HTR-8/SVneo (cell line): ENCODE measurements around the gene VAV2.
"Not testable (repeated sequence)": the region's sequence is repeated elsewhere in the genome, so short reads cannot be mapped to it uniquely, and the experiment has no call there.

ENCODE experiments used
- DNase-seq: peaks from one replicate; pipeline ENCODE4 v3.0.0; 2011; ENCODE audit warnings: low spot score, mixed read lengths; ENCODE audit not compliant: insufficient read length
- FAIRE-seq: peaks from 2 replicates; lab custom pipeline; 2011; peaks lifted over from hg19 to GRCh38; lab: Jason Lieb, UNC

VAV2 gene

GRCh38 chr9:133897675-133898074 is 94.4 kb downstream of the VAV2 start:
- FAIRE-seq (no peak), DNase-seq (no peak)

DNA sequence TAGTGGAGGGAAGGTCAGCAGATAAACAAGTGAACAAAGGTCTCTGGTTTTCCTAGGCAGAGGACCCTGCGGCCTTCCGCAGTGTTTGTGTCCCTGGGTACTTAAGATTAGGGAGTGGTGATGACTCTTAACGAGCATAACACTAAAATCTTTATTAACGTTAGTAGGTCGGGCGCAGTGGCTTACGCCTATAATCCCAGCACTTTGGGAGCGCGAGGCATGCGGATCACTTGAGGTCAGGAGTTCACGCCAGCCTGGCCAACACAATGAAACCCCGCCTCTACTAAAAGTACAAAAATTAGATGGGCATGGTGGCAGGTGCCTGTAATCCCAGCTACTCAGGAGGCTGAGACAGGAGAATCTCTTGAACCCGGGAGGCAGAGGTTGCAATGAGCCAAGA is 96.1 kb downstream of the VAV2 start:
- DNase-seq, FAIRE-seq: not testable (repeated sequence)

DNA sequence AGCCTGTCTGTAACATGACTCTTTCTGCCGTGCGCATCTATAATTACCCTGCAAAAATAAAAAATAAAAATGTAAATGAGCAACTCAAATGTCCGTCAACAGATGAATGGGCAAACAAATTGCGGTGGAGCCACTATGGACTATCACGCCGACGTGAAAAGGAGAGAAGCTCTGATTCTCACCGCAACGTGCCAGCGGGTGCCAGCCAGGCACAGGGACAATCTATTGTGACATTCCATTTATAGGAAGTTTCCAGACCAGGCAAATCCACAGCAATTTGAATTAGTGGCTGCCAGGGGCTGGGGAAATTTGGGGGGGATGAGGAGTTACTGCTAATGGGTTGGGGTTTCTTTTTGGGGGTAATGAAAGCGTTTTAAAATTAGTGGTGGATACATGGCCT is 96.8 kb downstream of the VAV2 start:
- no peak for DNase-seq
- FAIRE-seq, result no peak

DNA sequence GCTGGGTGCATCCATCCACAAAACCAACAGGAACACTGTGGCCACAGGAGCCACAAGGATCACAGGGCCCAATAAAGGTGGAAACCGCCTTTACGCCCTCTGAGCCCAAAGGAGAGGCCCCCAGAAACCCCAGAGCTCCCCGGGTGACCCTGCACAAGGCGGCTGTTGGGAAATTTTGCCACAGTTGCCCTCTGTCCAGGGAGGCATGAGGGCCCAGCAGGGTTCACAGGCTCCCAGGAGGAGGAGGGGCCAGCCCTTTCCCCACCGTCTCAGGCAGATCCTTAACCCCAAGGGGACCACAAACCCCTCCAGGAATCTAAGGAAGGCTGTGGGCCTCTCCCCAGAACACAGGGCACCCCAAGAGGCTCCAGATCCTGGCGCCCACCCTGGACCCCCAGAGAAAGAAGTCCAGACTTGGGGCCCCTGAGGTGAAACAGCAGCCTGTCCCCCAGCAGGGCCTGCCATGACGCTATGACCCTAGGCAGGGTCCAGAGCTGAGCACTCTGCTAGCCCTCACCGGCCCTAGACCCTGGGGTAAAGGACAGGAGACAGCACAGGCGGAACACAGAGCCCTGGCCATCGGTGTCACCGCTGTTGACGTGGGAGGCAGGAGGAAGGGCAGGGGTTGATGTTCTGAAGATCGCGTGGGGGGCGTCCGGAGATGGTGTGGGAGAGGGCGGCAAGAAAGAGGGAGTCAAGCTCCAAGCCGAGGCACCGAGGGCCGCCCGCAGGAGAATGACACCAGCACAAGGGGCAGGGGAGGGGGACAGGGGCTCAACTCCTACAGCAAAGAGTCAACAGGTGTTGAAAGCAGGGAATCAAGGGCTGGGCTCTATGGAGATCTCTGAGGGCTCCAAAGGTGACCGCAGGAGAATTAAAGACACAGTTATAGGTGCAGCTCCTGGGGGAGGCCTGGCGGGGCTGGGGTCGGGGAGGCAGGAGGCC is 97.5 kb downstream of the VAV2 start:
- DNase-seq (no peak), FAIRE-seq (no peak)

- DNase-seq, result no peak
- no peak for FAIRE-seq
Measured at GRCh38 chr9:133893191-133893994, 98.7 kb downstream of the VAV2 start.

DNA sequence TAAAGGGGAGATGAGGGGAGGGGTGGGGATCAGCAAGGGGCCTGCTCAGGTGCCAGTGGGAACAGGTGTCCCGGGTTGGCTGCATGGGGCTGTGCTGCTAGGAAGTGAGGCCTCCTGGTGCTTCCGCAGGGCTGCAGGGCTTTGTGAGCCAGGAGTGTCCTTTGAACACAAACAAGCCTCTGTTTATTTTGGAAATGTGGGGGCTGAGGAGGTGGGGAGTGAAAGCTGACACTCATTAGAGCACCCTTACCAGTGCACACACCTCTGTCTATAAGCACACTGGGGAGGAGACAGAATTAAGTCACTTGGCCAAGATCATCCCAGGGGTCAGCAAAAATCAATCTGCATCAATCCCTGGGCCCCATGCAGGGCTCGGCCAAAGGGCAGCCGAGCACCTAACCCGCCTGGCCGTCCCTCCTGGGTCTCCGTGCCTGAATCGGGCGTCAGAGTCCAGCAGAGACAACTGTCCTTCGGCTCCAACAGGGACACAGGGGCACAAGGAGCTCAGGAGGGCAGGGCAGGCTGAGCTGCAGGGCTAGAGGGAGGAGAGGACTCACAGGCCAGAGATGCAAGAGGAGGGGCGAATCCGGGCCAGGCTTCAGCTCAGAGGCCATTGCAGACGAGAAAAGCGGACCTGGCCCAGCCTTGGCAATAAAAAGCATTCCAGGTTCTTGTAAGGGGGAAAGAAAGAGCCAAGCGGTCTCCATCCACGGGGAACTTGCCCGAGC is 99.8 kb downstream of the VAV2 start:
- FAIRE-seq (no peak), DNase-seq (no peak)

- DNase-seq (no peak), FAIRE-seq (no peak)
Measured at GRCh38 chr9:133891741-133892140, 100.4 kb downstream of the VAV2 start.

DNA sequence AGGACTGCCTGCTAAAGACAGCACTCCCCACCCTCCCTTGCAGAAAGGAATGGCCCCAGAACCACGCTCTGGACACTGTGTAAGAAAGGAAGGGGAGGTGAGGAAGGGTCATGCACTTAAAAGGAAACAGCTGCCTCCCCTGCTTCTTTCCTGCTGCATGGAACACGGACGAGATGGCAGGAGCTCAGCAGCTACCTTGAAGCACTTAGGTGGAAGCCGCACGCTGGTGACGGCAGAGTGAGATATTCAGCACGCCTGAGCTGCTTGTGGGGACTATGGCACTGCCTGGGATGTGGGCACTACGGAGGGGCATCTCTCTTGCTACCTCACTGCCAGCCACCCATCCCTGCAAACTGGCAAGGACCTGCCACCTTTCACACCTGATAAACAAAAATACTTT is 101.5 kb downstream of the VAV2 start:
- no peak for FAIRE-seq

GRCh38 chr9:133889584-133890301 is 102.4 kb downstream of the VAV2 start:
- no peak for DNase-seq
- no peak for FAIRE-seq

More for the DNA sequence above, 101.5 kb downstream of the VAV2 start:
- DNase-seq, result no peak

- no peak for DNase-seq
- no peak for FAIRE-seq
Measured at GRCh38 chr9:133888809-133889491, 103.2 kb downstream of the VAV2 start.

DNA sequence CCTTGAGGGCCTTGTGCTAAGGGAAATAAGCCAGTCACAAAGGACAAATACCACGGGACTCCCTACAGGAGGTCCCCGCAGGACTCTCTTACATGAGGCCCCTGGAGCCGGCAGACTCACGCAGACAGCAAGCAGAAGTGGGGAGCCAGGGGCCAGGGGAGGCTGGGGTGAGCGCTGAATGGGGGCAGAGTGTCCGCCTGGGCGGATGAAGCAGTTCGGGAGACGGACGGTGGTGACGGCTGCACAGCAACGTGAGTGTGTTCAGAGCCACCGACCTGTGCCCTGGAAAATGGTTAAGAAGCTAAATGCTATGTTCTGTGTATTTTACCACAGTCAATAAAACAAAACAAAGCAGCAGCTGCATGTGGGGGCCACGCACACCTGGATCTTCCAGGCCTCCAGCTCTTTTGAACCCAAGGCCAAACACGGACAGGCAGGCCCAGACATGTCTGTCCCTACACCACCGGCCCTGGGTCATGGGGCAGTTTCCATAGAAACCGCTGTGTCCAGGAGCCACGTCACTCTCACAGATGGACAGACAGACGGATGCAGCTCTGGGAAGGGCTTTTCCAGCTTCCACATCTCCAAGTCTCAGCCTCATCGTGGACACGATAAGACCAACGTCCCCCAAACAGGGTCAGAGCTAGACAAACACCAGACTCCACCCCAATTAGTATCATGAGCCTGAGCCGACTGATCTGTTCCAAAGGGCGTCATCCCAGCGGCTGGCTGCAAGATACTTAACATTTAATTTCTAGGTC is 103.9 kb downstream of the VAV2 start:
- no peak for FAIRE-seq

GRCh38 chr9:133887540-133888047 is 104.5 kb downstream of the VAV2 start:
- FAIRE-seq, result no peak
- DNase-seq, result no peak

More for the DNA sequence above, 103.9 kb downstream of the VAV2 start:
- no peak for DNase-seq

DNA sequence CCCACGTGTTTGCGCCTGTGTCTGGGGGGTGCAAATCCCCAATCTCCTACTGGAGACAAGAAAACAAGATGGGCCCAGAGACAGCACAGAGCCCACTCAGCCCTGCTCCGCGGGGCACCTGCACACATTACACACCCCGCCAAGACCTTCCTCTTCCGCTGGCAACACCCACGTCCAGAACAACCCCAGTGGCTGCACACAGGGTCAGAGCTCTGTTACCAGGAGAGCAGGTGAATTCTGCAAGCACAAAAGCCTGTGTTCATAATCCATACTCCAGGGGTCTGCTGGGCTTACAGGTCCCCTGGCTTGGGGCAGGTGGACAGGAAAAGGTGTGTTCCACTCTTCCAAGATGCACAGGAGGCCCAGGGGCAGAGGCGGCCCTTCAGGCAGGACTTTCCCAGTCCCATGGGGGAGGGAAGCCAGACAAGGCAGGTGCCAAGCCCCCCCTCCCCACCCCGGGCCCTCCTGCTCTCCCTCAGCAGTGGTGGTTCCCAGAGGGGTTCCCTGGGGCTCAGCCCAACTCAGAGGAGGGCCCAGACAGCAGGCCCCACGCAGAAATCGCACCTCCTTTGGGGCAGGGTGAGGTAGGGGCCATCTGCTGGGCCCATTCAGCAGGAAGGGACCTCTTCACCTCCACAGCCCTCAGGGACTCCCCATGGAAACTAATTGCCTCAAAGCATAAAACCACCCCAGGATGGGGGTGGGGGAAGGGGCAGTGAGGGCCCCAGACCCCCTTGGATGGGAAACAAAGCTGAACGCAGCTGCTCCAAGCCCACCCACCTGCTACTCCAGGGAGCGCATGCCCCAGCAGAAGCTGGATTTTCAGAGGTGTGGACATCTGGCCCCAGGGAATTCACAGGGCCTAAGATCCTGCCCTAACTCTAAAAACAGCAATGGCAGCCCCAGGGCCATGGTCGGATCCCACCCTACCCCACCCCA is 105.3 kb downstream of the VAV2 start:
- FAIRE-seq (no peak), DNase-seq (no peak)

GRCh38 chr9:133884907-133885744 is 107.0 kb downstream of the VAV2 start:
- FAIRE-seq, result no peak

DNA sequence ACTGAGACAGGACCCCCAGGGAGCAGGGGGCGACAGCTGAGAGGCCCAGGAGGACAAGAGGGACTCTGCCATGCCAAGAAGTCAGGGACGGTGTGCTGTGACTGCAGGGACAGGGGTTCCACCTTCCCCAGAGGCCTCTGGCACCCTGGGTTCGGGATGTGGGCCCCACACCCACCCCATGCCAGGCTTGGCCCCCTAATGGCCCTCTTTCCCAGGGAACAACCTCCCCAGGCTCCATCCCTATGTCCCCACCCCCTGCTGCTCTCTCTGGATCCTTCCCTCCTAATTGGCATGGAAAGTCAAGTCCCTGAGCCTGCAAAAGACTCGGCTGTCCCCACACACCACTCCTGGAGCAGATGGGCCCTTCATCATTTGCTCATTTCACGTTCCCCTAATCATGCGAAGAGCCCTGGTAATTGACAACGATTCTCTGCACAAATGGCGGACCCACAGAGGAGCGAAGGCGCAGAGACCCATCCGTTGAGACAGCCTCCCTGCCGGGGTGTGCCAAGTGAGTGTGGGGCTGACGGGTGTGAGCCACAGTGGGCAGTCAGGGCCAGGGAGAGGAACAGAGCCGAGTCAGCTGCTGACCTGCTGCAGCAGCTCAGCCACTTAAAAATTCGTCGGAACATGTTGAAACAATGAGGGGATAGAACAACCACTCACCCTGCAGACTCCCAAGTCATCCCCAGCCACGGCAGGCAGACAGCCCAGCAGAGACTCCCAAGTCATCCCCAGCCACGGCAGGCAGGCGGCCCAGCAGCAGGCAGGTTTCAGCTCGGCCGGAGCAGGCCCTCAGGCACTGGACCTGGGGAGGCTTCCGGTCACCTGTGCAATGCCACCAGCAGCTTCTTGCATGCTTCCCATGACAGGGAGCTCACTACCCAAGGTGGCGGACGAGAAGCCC is 109.0 kb downstream of the VAV2 start:
- no peak for DNase-seq
- FAIRE-seq, result no peak

More at GRCh38 chr9:133884907-133885744, 107.0 kb downstream of the VAV2 start:
- no peak for DNase-seq
